GM12892 (cell line): ENCODE data around the gene MAPK14.

Experiments
- DNase-seq: peaks from one replicate; pipeline ENCODE4 v3.0.0; 2011; ENCODE audit not compliant: insufficient read length
- FAIRE-seq: peaks from 2 replicates; lab custom pipeline; 2011; peaks lifted over from hg19 to GRCh38; lab: Jason Lieb, UNC
- POLR2A ChIP-seq: IDR thresholded peaks from 2 replicates; pipeline ENCODE4 v1.6.1; 2011; ENCODE audit warnings: low read depth, low read length, control low read depth
- POLR2AphosphoS5 ChIP-seq: IDR thresholded peaks from 2 replicates; pipeline ENCODE4 v1.6.1; 2011; ENCODE audit warnings: low read depth, low read length, control low read depth
- TAF1 ChIP-seq: IDR thresholded peaks from 2 replicates; pipeline ENCODE4 v1.6.1; 2011; ENCODE audit warnings: low read depth, mild to moderate bottlenecking, control low read depth, low read length, borderline replicate concordance

MAPK14 gene

DNA sequence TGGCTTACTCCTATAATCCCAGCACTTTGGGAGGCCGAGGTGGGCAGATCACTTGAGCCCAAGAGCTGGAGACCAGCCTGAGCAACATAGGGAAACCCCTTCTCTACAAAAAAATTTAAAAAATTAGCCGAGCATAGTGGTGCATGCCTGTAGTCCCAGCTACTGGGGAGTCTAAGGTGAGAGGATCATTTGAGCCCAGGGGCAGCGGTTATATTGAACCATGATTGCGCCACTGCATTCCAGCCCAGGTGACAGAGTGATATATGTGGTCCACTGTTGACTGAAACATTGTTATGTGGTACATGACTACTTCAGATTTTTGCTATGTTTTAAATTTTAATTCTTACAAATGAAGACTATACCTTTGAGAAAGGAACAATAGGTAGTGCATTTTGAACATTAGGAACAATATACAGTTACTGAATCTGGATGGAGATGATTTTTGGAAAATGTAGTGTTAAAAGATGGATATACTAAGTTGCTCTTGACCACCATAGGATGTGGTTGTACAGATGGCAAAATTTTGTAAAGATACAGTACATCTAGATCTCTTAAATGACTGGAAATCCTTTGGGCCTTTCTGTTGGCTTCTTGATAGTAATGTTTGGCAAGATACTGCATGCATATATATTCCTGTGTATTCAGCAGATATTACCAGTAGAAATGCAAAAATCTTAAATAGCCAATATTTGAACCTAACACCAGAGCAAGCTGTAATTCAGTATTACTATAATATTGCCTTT, 35.9 kb downstream of the MAPK14 start:
- no peak for TF ChIP-seq TAF1
- TF ChIP-seq POLR2A = no peak
- no peak for DNase-seq
- no peak for FAIRE-seq

- DNase-seq (no peak), FAIRE-seq (no peak)
- no peak for TF ChIP-seq TAF1
- no peak for TF ChIP-seq POLR2AphosphoS5
- no peak for TF ChIP-seq POLR2A
Observed at GRCh38 chr6:36064770-36065396, 37.3 kb downstream of the MAPK14 start.

- DNase-seq = no peak
- FAIRE-seq = no peak
- TF ChIP-seq POLR2A (no peak), POLR2AphosphoS5 (no peak), TAF1 (no peak)
Observed at GRCh38 chr6:36065916-36066315, 38.3 kb downstream of the MAPK14 start.

- FAIRE-seq = no peak
- DNase-seq = no peak
- no peak for TF ChIP-seq TAF1
Observed at GRCh38 chr6:36066817-36067216, 39.2 kb downstream of the MAPK14 start.

- FAIRE-seq (no peak), DNase-seq (no peak)
- TF ChIP-seq TAF1 (no peak), POLR2A (no peak), POLR2AphosphoS5 (no peak)
Observed at GRCh38 chr6:36067374-36068011, 39.9 kb downstream of the MAPK14 start.

- FAIRE-seq (no peak), DNase-seq (no peak)
- TF ChIP-seq POLR2A = no peak
Observed at GRCh38 chr6:36068012-36068392, 40.4 kb downstream of the MAPK14 start.

GRCh38 chr6:36068586-36068985, 41.0 kb downstream of the MAPK14 start:
- no peak for TF ChIP-seq POLR2AphosphoS5
- TF ChIP-seq POLR2A = no peak
- no peak for TF ChIP-seq TAF1
- DNase-seq (no peak), FAIRE-seq (no peak)

- no peak for TF ChIP-seq TAF1
- no peak for TF ChIP-seq POLR2AphosphoS5
- TF ChIP-seq POLR2A = no peak
- FAIRE-seq (no peak), DNase-seq (no peak)
Observed at GRCh38 chr6:36069573-36069972, 42.0 kb downstream of the MAPK14 start.

DNA sequence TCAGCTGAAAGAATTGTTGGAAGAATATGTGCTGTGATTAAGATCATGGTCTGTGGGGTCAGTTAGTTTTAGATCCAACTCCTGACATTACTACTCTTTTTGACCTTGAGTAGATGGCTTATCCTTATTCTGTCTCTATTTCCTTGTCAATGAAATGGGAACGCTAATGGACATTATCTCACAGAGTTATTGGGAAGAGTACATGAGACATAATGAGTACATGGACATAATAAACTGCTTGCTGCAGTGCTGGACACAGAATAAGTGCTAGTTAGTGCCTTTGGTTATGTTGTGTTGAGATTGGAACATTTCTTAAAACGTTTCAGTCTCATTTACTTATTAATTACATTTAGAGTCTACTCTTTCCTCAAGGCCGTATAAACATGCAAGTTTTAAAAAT, 42.6 kb downstream of the MAPK14 start:
- DNase-seq (no peak), FAIRE-seq (no peak)

DNA sequence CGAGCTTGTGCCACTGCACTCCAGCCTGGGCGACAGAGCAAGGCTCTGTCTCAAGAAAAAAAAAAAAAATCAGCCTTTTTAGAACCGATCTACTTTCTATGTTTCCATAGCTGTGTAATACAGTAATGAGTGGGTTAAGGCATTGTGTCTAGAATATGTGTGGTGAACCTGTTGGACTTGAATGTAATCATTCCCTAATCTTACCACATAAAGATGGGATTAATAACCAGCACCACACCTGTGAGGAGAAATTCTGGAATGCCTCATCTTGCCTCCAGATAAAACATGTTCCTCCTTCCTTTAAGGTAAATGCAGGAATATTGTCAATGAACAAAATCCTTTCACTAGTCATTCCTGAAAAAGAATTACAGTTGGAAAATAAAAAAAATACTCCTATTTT, 43.7 kb downstream of the MAPK14 start:
- TF ChIP-seq POLR2A = no peak
- no peak for TF ChIP-seq POLR2AphosphoS5
- TF ChIP-seq TAF1 = no peak
- no peak for DNase-seq
- FAIRE-seq = no peak

More for the DNA sequence above, 42.6 kb downstream of the MAPK14 start:
- TF ChIP-seq TAF1 = no peak
- TF ChIP-seq POLR2AphosphoS5 = no peak
- no peak for TF ChIP-seq POLR2A

GRCh38 chr6:36071714-36072113, 44.1 kb downstream of the MAPK14 start:
- DNase-seq = no peak
- no peak for TF ChIP-seq POLR2A
- TF ChIP-seq TAF1 = no peak
- TF ChIP-seq POLR2AphosphoS5 = no peak
- no peak for FAIRE-seq

DNA sequence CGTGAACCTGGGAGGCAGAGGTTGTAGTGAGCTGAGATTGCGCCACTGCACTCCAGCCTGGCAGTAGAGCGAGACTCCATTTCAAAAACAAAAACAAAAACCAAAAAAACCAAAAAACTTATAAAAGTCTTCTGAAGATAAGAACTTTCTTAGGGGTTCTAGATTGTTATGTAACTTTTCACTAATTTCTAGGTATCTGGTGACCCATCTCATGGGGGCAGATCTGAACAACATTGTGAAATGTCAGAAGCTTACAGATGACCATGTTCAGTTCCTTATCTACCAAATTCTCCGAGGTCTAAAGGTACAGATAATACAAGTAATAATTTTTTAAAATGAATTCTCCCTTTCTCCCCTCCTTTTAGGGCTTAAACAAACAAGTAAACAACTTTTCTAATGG, 45.1 kb downstream of the MAPK14 start:
- FAIRE-seq = no peak
- DNase-seq = no peak
- TF ChIP-seq POLR2A (no peak), POLR2AphosphoS5 (no peak), TAF1 (no peak)
